Neutrophil (primary cell): ENCODE results near the gene G6PD.
"Not testable (repeated sequence)": the region's sequence is repeated elsewhere in the genome, so short reads cannot be mapped to it uniquely, and the experiment has no call there.

ENCODE experiments used
- H3K27ac ChIP-seq: fragments of 200-600 bp; sonication (generic); 2 replicates; pipeline ENCODE4 v1.5.1; 2016; ENCODE audit warnings: mild to moderate bottlenecking, moderate library complexity
- H3K27me3 ChIP-seq: fragments of 200-600 bp; sonication (generic); 2 replicates; pipeline ENCODE4 v1.6.0; 2016; ENCODE audit warnings: mild to moderate bottlenecking
- H3K36me3 ChIP-seq: fragments of 200-600 bp; sonication (generic); 2 replicates; pipeline ENCODE4 v1.5.1; 2017
- H3K4me1 ChIP-seq, 2 experiments: fragments of 200-600 bp in 1 of 2; sonication (generic) in 1 of 2; 1 replicate in 1 of 2; 2 replicates in 1 of 2; pipeline versions ENCODE4 v1.5.1 to v1.6.1; 2013 to 2016; ENCODE audit warnings: low read depth in 1 of 2, low read length in 1 of 2, mild to moderate bottlenecking in 1 of 2, moderate library complexity in 1 of 2; ENCODE audit not compliant: control insufficient read depth in 1 of 2, insufficient read depth in 1 of 2
- H3K4me3 ChIP-seq, 2 experiments: fragments of 200-600 bp in 1 of 2; sonication (generic) in 1 of 2; 1 replicate in 1 of 2; 2 replicates in 1 of 2; pipeline ENCODE4 v1.5.1; 2013 to 2016; ENCODE audit warnings: low read depth in 1 of 2, low read length in 1 of 2, mild to moderate bottlenecking in 1 of 2, moderate library complexity in 1 of 2
- H3K9me3 ChIP-seq: fragments of 200-600 bp; sonication (generic); 2 replicates; pipeline ENCODE4 v1.5.1; 2016
- TF ChIP-seq, protein P1 (sequence below): fragments of 200-600 bp; sonication (generic); IDR thresholded peaks from 2 replicates; pipeline ENCODE4 v1.5.1; 2016; ENCODE audit warnings: antibody characterized with exemption

The G6PD gene

DNA sequence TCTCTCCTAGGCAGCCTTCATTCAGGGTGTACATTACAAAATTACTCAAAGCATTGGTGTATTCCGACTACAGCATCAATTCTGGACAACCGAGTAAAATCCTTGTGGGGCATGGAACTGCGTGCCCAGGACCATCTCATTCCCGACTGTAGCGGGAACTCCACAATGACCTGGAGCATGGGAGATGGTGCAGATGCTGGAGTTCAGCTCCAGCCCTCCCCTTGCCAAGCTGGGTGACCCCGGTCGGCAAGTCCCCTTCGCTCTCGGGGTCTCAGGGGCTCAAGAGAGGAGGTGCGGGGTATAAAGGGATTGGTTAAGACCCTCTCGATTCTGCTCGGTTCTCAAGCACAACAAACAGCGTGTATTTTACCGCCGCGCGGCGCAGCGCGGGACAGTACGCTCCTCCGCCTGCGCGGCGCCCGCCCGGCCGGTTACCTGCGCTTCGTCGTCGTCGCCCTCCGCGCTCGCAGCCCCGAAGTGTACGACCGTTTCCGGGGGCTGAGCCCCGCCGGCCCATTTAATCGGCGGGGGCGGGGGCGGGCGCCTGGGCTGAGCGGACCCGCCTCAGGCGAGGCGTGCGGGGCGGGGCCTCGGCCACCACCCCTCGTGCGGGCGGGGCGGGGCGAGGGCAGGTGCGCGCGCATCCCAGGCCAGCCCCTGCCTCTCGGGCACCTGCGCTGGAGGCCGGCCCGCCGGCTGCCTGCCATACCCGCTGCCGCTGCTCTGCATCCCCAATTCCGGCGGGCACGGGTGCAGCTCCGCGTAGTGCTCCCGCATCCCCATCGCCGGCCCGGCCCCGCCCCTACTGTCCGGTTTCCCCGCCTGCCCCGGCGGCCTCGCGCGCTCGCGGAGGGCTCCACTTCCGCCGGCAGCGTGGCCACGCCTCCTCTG lies at the start of gene G6PD:
TSS of gene G6PD (minus strand) at position 493 of the 891 bp plus-strand sequence. CDS start 691 bp downstream, outside the sequence.
- TF ChIP-seq, protein P1, sequence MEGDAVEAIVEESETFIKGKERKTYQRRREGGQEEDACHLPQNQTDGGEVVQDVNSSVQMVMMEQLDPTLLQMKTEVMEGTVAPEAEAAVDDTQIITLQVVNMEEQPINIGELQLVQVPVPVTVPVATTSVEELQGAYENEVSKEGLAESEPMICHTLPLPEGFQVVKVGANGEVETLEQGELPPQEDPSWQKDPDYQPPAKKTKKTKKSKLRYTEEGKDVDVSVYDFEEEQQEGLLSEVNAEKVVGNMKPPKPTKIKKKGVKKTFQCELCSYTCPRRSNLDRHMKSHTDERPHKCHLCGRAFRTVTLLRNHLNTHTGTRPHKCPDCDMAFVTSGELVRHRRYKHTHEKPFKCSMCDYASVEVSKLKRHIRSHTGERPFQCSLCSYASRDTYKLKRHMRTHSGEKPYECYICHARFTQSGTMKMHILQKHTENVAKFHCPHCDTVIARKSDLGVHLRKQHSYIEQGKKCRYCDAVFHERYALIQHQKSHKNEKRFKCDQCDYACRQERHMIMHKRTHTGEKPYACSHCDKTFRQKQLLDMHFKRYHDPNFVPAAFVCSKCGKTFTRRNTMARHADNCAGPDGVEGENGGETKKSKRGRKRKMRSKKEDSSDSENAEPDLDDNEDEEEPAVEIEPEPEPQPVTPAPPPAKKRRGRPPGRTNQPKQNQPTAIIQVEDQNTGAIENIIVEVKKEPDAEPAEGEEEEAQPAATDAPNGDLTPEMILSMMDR: peak; percentile 16
- no peaks in the 10 kb centered on the region for H3K9me3 ChIP-seq
- H3K4me1 ChIP-seq: peaks cover 34 to 69% of the 10 kb centered on the region in 2 experiments
- H3K27me3 ChIP-seq: no peaks in the 10 kb centered on the region
- peak within 1 kb of the TSS; percentile 100 for H3K27ac ChIP-seq
- H3K4me3 ChIP-seq: peak within 1 kb of the TSS; percentile 77 to 80
- peaks cover 13% of the 10 kb centered on the region for H3K36me3 ChIP-seq

- Histone ChIP-seq H3K9me3 (no peaks in the 10 kb centered on the region), H3K27ac (no peak overlapping the region), H3K27me3 (no peaks in the 10 kb centered on the region), H3K36me3 (no peaks in the 10 kb centered on the region), H3K4me1 (no peaks in the 10 kb centered on the region), H3K4me3 (no peak overlapping the region)
- TF ChIP-seq, protein P1: no peak
These were observed 49.1 kb upstream of the G6PD start for GRCh38 chrX:154595559-154596249.

GRCh38 chrX:154594491-154594890 lies 47.8 kb upstream of the G6PD start:
- H3K27me3 ChIP-seq: no peaks in the 10 kb centered on the region
- no peak overlapping the region for H3K27ac ChIP-seq
- no peaks in the 10 kb centered on the region for H3K36me3 ChIP-seq
- TF ChIP-seq, protein P1: no peak
- no peaks in the 10 kb centered on the region for H3K9me3 ChIP-seq
- H3K4me1 ChIP-seq: no peaks in the 10 kb centered on the region
- H3K4me3 ChIP-seq: no peak overlapping the region

GRCh38 chrX:154593201-154593600 lies 46.6 kb upstream of the G6PD start:
- H3K27ac ChIP-seq: no peak overlapping the region
- H3K9me3 ChIP-seq: no peaks in the 10 kb centered on the region
- H3K4me3 ChIP-seq: no peak overlapping the region
- H3K36me3 ChIP-seq: no peaks in the 10 kb centered on the region
- no peaks in the 10 kb centered on the region for H3K27me3 ChIP-seq
- TF ChIP-seq, protein P1: no peak
- no peaks in the 10 kb centered on the region for H3K4me1 ChIP-seq

GRCh38 chrX:154592505-154592904 lies 45.9 kb upstream of the G6PD start:
- Histone ChIP-seq H3K4me3 (no peak overlapping the region), H3K36me3 (no peaks in the 10 kb centered on the region), H3K27ac (no peak overlapping the region), H3K9me3 (no peaks in the 10 kb centered on the region), H3K4me1 (no peaks in the 10 kb centered on the region), H3K27me3 (no peaks in the 10 kb centered on the region)
- TF ChIP-seq, protein P1: no peak

DNA sequence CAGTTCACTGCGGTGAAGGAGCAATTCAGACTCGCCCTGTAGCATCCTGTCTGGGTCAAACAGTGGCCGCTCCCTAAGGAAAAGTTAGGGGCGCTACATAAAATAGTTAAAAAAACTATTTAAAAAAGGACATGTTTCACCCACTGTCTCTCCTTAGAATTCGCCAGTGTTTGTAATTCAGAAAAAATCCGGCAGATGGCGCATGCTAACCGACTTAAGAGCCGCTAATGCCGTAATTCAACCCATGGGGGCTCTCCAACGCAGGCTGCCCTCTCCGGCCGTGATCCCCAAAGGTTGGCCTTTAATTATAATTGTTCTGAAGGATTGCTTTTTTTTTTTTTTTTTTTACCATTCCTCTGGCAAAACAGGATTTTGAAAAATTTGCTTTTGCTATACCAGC lies 43.8 kb upstream of the G6PD start:
- not testable (repeated sequence) for H3K4me3 ChIP-seq, H3K9me3 ChIP-seq, H3K27me3 ChIP-seq, H3K36me3 ChIP-seq, H3K27ac ChIP-seq, H3K4me1 ChIP-seq

DNA sequence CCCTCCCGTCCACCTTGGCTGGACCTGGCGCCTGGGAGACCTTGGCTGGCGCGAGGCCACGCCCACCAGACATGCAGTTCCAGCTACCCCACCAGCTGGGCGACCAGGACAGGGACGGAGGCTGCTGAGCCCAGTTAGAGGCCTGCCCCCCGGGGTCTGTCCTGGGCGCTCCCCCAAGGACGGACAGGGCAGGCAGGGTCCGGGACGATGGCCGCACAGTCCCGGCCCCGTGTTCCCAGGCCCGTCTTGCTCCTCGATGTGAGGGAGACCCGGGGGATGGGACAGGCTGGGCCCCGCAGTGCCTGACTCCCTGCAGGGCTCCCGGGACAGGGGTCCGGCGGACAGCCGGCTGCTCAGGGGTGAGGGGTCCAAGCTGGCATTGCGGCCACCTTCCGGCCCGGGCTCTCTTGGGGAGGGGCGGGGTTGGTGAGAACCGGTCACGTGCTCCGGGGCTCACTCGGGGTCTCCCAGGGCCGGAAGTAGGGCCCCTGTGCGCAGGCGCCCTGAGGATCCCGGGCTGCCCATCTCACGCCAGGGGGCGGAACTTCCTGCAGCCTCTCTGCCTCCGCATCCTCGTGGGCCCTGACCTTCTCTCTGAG lies 38.0 kb upstream of the G6PD start, which contains the start of gene CTAG1A:
TSS of gene CTAG1A (plus strand) at position 549 of the 599 bp plus-strand sequence. CDS start 74 bp downstream, outside the sequence.
- H3K4me1 ChIP-seq, H3K36me3 ChIP-seq, H3K27ac ChIP-seq, H3K9me3 ChIP-seq, H3K27me3 ChIP-seq, H3K4me3 ChIP-seq: not testable (repeated sequence)

GRCh38 chrX:154582994-154583393 lies 36.3 kb upstream of the G6PD start:
- not testable (repeated sequence) for H3K9me3 ChIP-seq, H3K4me3 ChIP-seq, H3K36me3 ChIP-seq, H3K4me1 ChIP-seq, H3K27me3 ChIP-seq, H3K27ac ChIP-seq
